Mesenchymal stem cell (in vitro differentiated cells and primary cell): ENCODE data around the gene STK11.
A peak's percentile ranks its signal among the peaks of the same experiment; 100 is the strongest.

Experiments used
- DNase-seq: peaks from one replicate; pipeline ENCODE4 v3.0.0-alpha.2; 2013
- H2AFZ ChIP-seq: one replicate; pipeline ENCODE4 v1.6.1; 2013; ENCODE audit warnings: low read depth, mild to moderate bottlenecking, control low read depth, inconsistent platforms, low read length, moderate library complexity
- H2AK5ac ChIP-seq: 2 replicates; pipeline ENCODE4 v1.6.1; 2013; ENCODE audit warnings: low read length, moderate library complexity, mild to moderate bottlenecking, inconsistent platforms; ENCODE audit not compliant: severe bottlenecking
- H2BK120ac ChIP-seq: one replicate; pipeline ENCODE4 v1.6.1; 2013; ENCODE audit warnings: low read depth, mild to moderate bottlenecking, inconsistent platforms, low read length, moderate library complexity
- H2BK12ac ChIP-seq, 2 experiments: one replicate each; pipeline ENCODE4 v1.6.1; 2013; ENCODE audit warnings: inconsistent platforms in 2 of 2, low read length in 2 of 2, mild to moderate bottlenecking in 2 of 2, moderate library complexity in 2 of 2, control low read depth in 1 of 2
- H2BK15ac ChIP-seq: one replicate; pipeline ENCODE4 v1.6.1; 2013; ENCODE audit warnings: mild to moderate bottlenecking, low read depth, inconsistent platforms; ENCODE audit not compliant: poor library complexity, severe bottlenecking
- H2BK5ac ChIP-seq: 2 replicates; pipeline ENCODE4 v1.6.1; 2013; ENCODE audit warnings: low read depth, mild to moderate bottlenecking, low read length, control low read depth, inconsistent platforms; ENCODE audit not compliant: poor library complexity, severe bottlenecking
- H3K14ac ChIP-seq, 2 experiments: one replicate each; pipeline ENCODE4 v1.6.1; 2013; ENCODE audit warnings: inconsistent platforms in 2 of 2, low read length in 2 of 2, control low read depth in 1 of 2, mild to moderate bottlenecking in 1 of 2, moderate library complexity in 1 of 2
- H3K18ac ChIP-seq, 2 experiments: one replicate each; pipeline ENCODE4 v1.6.1; 2013; ENCODE audit warnings: inconsistent platforms in 2 of 2, low read length in 2 of 2, control low read depth in 1 of 2, low read depth in 1 of 2, mild to moderate bottlenecking in 1 of 2
- H3K23ac ChIP-seq, 2 experiments: one replicate each; pipeline ENCODE4 v1.6.1; 2013; ENCODE audit warnings: inconsistent platforms in 2 of 2, low read length in 2 of 2, mild to moderate bottlenecking in 2 of 2, moderate library complexity in 2 of 2, control low read depth in 1 of 2
- H3K27ac ChIP-seq: 2 replicates; pipeline ENCODE4 v1.5.1; 2013; ENCODE audit warnings: mild to moderate bottlenecking, moderate library complexity, low read length, control low read depth, inconsistent platforms; ENCODE audit not compliant: poor library complexity, severe bottlenecking
- H3K27me3 ChIP-seq, 2 experiments: 2 replicates each; pipeline versions ENCODE4 v1.6.1 to v1.7.0; 2013; ENCODE audit warnings: low read length in 2 of 2, mild to moderate bottlenecking in 2 of 2, moderate library complexity in 2 of 2, control low read depth in 1 of 2, inconsistent platforms in 1 of 2; ENCODE audit not compliant: control insufficient read depth in 1 of 2, insufficient read depth in 1 of 2
- H3K36me3 ChIP-seq, 2 experiments: 2 replicates each; pipeline versions ENCODE4 v1.6.1 to v1.7.0; 2013; ENCODE audit warnings: low read length in 2 of 2, control low read depth in 1 of 2, inconsistent platforms in 1 of 2, low read depth in 1 of 2, mild to moderate bottlenecking in 1 of 2; ENCODE audit not compliant: insufficient read depth in 2 of 2, control insufficient read depth in 1 of 2
- H3K4ac ChIP-seq, 2 experiments: one replicate each; pipeline ENCODE4 v1.6.1; 2013; ENCODE audit warnings: inconsistent platforms in 2 of 2, low read length in 2 of 2, mild to moderate bottlenecking in 2 of 2, moderate library complexity in 2 of 2, control low read depth in 1 of 2, low read depth in 1 of 2
- H3K4me1 ChIP-seq: 2 replicates; pipeline ENCODE4 v1.6.1; 2013; ENCODE audit warnings: low read depth, low read length, control low read depth; ENCODE audit not compliant: control insufficient read depth, insufficient read depth
- H3K4me2 ChIP-seq: 2 replicates; pipeline ENCODE4 v1.6.1; 2013; ENCODE audit warnings: low read length, mild to moderate bottlenecking, inconsistent platforms; ENCODE audit not compliant: poor library complexity, severe bottlenecking
- H3K4me3 ChIP-seq, 2 experiments: 2 replicates each; pipeline versions ENCODE4 v1.5.1 to v1.7.0; 2013; ENCODE audit warnings: low read length in 2 of 2, mild to moderate bottlenecking in 2 of 2, control low read depth in 1 of 2, low read depth in 1 of 2; ENCODE audit not compliant: insufficient read depth in 1 of 2
- H3K79me1 ChIP-seq: replicated peaks from 2 replicates; pipeline ENCODE4 v1.6.1; 2013; ENCODE audit warnings: mild to moderate bottlenecking, control low read depth, low read length, inconsistent platforms; ENCODE audit not compliant: poor library complexity, severe bottlenecking
- H3K9ac ChIP-seq: 2 replicates; pipeline ENCODE4 v1.7.0; 2013; ENCODE audit warnings: mild to moderate bottlenecking, low read length, moderate library complexity
- H3K9me3 ChIP-seq: 2 replicates; pipeline ENCODE4 v1.7.0; 2013; ENCODE audit warnings: mild to moderate bottlenecking, low read length; ENCODE audit not compliant: control insufficient read depth
- H4K8ac ChIP-seq: one replicate; pipeline ENCODE4 v1.6.1; 2013; ENCODE audit warnings: inconsistent platforms, mild to moderate bottlenecking, low read length, moderate library complexity
- H4K91ac ChIP-seq: one replicate; pipeline ENCODE4 v1.6.1; 2013; ENCODE audit warnings: mild to moderate bottlenecking, low read length, inconsistent platforms
- WGBS: methylation state at CpG from one replicate; pipeline ENCODE4 v1.1.7; 2013; ENCODE audit warnings: mixed read lengths; 5-methylcytosine and 5-hydroxymethylcytosine counted together

The STK11 gene

DNA sequence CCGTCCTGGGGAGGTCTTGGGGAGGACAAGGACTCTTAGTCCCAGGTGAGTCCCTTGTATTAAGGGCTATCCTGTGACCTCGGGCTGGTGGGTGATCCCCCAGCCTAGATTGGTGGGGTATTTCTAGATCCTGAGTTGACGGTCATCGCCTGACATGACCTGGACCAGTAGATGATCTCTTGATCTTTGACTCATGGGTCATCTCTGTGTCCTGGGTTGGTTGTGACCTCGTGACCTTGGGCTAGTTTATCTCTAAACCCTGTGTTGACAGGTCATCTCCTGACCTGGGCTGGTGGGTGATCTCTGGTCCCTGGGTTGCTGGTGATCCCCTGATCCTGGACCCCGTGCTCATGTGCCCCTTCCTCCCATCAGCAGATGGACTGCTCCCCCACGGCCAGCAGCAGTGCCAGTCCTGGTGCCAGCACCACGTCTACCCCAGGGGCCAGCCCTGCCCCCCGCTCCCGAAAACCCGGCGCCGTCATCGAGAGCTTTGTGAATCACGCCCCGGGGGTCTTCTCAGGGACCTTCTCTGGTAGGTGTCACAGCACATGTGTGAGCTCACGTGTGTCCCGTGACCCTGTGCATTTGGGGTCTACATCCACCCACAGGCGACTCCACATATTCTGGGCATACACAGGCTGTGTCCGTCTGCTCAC, 49.1 kb downstream of the STK11 start:
- peak overlapping the region in 1 of 2 experiments; percentile 52 for H3K4ac ChIP-seq
- H2BK12ac ChIP-seq, result peak overlapping the region in 1 of 2 experiments; percentile 68
- H3K9me3 ChIP-seq, result no peaks in the 10 kb centered on the region
- H3K4me2 ChIP-seq, result peak overlapping the region; percentile 20
- H2AFZ ChIP-seq, result no peak overlapping the region
- peak overlapping the region; percentile 59 for H4K8ac ChIP-seq
- H2AK5ac ChIP-seq, result peak overlapping the region; percentile 62
- peaks cover 55% of the 10 kb centered on the region for H3K4me1 ChIP-seq
- peak overlapping the region in 1 of 2 experiments; percentile 73 for H3K4me3 ChIP-seq
- peaks cover 51 to 92% of the 10 kb centered on the region in 2 experiments for H3K36me3 ChIP-seq
- H2BK120ac ChIP-seq, result peak overlapping the region; percentile 95
- H2BK5ac ChIP-seq, result no peak overlapping the region
- H3K27ac ChIP-seq, result peak overlapping the region; percentile 13
- peak overlapping the region; percentile 65 to 86 for H3K18ac ChIP-seq
- no peak overlapping the region for H3K23ac ChIP-seq
- peak overlapping the region; percentile 86 for H4K91ac ChIP-seq
- H3K14ac ChIP-seq, result no peak overlapping the region
- no peak overlapping the region for H2BK15ac ChIP-seq
- H3K27me3 ChIP-seq, result no peaks in the 10 kb centered on the region
- WGBS, result 89% methylated on average over 20 of the region's 20 CpGs
- no peaks in the 10 kb centered on the region for H3K79me1 ChIP-seq
- peak overlapping the region; percentile 96 for H3K9ac ChIP-seq
- no peak for DNase-seq

DNA sequence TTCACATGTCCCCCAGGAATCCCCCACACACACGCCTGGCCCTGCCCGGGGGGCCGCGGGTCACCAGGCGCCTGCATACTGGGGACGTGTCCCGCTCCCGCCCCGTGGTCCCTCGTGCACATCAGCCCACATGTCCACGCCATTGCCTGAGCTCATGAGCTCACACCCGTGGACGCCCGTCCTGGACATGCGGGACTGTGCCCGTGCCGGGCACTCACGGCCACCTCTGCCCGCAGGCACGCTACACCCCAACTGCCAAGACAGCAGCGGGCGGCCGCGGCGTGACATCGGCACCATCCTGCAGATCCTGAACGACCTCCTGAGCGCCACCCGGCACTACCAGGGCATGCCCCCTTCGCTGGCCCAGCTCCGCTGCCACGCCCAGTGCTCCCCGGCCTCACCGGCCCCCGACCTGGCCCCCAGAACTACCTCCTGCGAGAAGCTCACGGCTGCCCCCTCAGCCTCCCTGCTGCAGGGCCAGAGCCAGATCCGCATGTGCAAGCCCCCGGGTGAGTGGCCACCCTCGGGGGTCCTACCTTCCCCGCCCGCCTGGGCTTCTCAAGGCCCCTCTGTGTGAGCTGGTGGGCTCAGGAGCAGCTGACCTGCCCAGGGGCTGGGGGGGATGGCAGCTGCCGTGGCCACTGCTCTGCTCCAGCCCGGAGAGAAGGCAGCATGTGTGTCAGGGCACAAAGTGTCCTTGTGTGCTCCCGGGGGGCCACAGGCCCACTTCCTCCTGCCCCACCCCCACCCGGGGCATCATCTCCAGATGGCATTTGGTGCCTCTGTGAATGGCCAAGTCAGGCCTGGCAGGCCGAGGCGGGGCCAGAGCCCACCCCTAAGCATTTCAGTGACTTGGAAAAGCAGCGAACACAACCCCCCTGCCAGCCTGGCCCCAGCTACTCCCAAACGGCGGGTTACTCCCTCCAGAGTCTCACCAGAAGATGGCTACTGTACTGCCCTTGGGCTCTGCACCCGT, 49.9 kb downstream of the STK11 start:
- no peak overlapping the region for H2AFZ ChIP-seq
- 90% methylated on average over 52 of the region's 52 CpGs for WGBS

GRCh38 chr19:1256646-1257474, 51.3 kb downstream of the STK11 start:
- Histone ChIP-seq H2BK120ac (peak overlapping the region; percentile 19), H3K4me3 (peak overlapping the region in 1 of 2 experiments; percentile 9), H3K27me3 (no peaks in the 10 kb centered on the region), H3K23ac (no peak overlapping the region), H3K4me1 (peaks cover 73% of the 10 kb centered on the region), H3K14ac (no peak overlapping the region), H3K79me1 (peaks cover 4% of the 10 kb centered on the region), H2BK12ac (peak overlapping the region; percentile 21 to 40), H3K4ac (peak overlapping the region in 1 of 2 experiments; percentile 79), H4K91ac (peak overlapping the region; percentile 35), H2BK15ac (no peak overlapping the region), H2BK5ac (no peak overlapping the region), H3K9me3 (no peaks in the 10 kb centered on the region), H3K27ac (no peak overlapping the region), H3K9ac (peak overlapping the region; percentile 81), H2AFZ (no peak overlapping the region), H4K8ac (peak overlapping the region; percentile 33), H3K36me3 (peaks cover 44 to 73% of the 10 kb centered on the region in 2 experiments), H3K18ac (peak overlapping the region in 1 of 2 experiments; percentile 4), H3K4me2 (no peak overlapping the region), H2AK5ac (no peak overlapping the region)
- no peak for DNase-seq
- WGBS, result 89% methylated on average over 44 of the region's 46 CpGs

More for the DNA sequence above, 49.9 kb downstream of the STK11 start:
- Histone ChIP-seq H4K91ac (peak overlapping the region; percentile 65), H3K4me1 (peaks cover 62% of the 10 kb centered on the region), H3K4me2 (no peak overlapping the region), H3K27me3 (no peaks in the 10 kb centered on the region), H4K8ac (peak overlapping the region; percentile 82), H2BK5ac (no peak overlapping the region), H3K36me3 (peaks cover 51 to 87% of the 10 kb centered on the region in 2 experiments), H3K4ac (no peak overlapping the region), H2BK12ac (peak overlapping the region in 1 of 2 experiments; percentile 29), H3K79me1 (peaks cover 1% of the 10 kb centered on the region), H2BK15ac (peak overlapping the region; percentile 6), H3K14ac (peak overlapping the region in 1 of 2 experiments; percentile 80), H2AK5ac (peak overlapping the region; percentile 3), H3K9me3 (no peaks in the 10 kb centered on the region), H3K23ac (no peak overlapping the region), H3K4me3 (peak overlapping the region in 1 of 2 experiments; percentile 73), H3K27ac (peak overlapping the region; percentile 37), H3K18ac (peak overlapping the region; percentile 45 to 86), H3K9ac (peak overlapping the region; percentile 96), H2BK120ac (peak overlapping the region; percentile 13)
- no peak for DNase-seq
